Loucy (cell line): ENCODE measurements around the gene GUCD1.

ENCODE experiments used
- CTCF ChIP-seq: fragments of 200-600 bp; sonication (generic); conservative IDR thresholded peaks from 2 replicates; pipeline ENCODE4 v1.5.1; 2014; ENCODE audit warnings: mild to moderate bottlenecking, antibody characterized with exemption, low read length
- EZH2phosphoT487 ChIP-seq: fragments of 200-600 bp; IDR thresholded peaks from 2 replicates; pipeline ENCODE4 v1.6.1; 2018; ENCODE audit warnings: antibody characterized with exemption, mild to moderate bottlenecking, moderate library complexity, borderline replicate concordance

DNA sequence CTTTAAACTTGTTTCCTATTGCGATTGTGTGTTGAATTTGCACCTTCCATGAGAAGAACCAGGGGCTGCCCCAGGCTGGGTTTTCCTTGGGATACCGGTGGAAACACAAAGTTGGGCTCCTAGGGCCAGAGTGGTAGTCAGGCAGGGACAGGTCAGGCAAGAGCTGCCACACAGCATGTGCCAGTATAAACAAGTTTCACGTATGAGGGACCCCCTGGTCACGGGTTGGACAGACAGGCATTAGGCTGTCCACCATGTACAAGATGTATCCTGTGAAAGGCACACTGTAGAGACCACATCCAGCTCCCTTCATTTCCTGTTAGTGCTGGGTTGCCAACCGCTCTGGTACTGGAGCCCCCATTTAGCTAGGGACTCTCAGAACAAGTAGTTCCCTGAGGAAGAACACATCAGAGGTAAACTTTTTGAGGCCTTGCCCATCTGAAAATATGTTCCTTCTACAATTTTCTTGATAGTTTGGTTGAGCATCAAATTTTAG lies 51.0 kb downstream of the GUCD1 start:
- TF ChIP-seq CTCF, result no peak
- TF ChIP-seq EZH2phosphoT487, result no peak
